Measurements from ENCODE around the gene PRCC.
A peak's percentile ranks its signal among the peaks of the same experiment; 100 is the strongest.
"Not testable (repeated sequence)": the region's sequence is repeated elsewhere in the genome, so short reads cannot be mapped to it uniquely, and the experiment has no call there.

The PRCC gene

DNA sequence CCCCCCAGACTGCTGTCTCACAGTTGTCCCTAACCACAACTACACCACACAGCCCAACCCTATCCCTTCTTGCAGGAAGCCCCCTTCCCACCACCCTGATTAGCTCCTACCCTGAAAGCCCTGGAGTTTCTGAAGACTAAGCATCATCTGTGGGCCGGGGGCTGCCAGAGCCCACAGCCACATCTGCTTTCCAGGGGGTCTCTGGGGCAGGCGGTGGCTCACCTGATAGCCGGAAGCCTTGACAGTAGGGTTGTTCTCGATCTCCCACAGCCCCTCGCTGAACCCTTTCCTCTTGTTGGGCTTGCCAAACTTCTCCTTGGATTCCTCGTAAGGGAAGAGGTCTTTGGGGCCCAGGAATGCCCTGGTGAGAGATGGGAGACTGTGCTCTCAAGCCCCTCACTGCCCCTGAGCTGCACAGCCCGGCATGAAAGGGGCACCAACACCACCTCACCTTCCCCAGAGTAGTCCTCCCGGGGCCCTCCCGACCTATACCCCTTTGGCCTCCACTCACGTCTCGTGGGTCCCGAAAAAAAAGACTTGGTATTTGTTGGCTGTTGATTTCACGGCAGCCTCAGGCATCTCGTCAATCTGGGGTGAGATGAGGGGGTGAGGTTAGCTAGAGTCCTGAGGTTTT is 22.4 kb upstream of the PRCC start:
- no peak for DNase-seq

DNA sequence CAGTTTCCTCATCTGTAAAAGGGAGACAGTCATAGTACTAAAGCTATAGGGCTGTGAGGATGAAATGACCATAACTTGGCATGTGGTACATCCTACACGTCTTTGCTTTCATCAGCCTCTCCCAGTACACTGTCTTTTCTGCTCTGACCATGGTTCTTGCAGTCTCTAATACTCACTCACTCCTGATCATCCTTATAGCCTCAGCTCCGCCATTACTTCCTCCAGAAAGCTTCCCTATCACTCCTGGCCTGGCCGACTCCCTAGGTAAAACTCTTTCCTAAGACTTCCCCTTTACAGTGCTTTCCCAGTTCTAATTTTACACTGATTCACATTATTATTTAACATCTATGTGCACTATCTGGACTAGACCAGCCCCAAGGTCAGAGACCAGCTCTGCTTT is 21.5 kb upstream of the PRCC start:
- peak in 1 of 2 donors; percentile 35 for DNase-seq

DNA sequence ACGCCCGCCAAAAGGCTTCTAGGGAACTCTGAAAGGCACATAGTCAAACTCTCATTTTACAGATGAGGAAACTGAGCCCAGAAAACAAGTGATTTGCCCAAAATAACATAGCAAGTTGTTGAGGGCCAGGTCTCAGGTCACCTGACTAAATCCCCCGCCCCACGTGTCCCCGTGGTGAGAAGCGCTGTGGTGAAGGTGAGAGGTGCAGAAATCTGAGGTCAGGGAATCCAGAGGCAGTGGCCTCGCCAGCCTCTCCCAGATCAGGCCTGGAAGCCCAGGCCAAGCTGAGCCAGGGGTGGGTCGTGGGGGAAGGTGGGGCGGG is 21.0 kb upstream of the PRCC start:
- no peak for DNase-seq

DNA sequence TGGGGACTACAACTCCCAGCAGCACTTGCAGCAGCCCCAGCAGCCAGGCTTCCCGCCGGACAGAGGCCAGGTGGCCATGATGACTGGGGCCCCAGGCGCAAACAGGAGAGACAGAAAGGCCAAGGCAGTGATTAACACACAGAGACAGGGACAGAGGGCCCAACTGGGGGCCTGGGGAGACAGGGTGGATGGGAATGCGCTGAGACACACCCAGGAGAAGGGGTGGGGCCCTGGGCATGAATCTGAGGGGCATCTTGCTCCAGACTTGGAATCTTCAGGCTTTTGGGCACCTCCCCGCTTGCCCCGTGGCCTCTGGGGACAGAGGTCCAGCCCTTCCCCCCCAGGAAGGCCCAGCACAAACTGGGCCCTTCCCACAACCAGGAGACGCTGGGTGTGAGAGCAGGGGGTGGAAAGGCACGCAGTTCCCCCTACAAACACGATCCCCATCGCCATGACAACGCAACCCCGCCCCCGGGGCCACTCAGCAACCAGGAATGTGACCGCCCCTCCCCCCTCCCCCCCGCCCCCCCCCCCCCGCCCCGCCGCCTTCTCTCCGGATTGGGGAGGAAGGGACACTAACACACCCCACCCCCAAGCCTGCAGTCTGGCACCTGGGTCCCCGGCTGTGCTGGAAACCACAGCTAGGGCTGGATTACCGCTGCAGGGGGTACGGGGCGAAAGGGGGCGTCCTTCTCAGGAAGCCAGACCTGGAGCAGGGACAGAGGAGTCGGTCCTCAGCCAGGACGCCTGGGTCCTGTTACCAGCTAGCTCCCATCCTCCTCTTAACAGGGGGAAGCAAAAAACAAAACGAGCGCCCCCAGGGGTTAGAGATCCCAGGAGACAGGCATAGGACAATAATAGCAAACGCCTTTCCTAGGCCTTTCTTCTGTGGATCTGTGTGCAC is 20.4 kb upstream of the PRCC start:
- peak; percentile 72 to 86 for DNase-seq

GRCh38 chr1:156747742-156748669 is 19.3 kb upstream of the PRCC start:
- DNase-seq, result no peak

- peak; percentile 87 to 95 for DNase-seq
Measured at GRCh38 chr1:156748670-156749418, 18.5 kb upstream of the PRCC start.

DNA sequence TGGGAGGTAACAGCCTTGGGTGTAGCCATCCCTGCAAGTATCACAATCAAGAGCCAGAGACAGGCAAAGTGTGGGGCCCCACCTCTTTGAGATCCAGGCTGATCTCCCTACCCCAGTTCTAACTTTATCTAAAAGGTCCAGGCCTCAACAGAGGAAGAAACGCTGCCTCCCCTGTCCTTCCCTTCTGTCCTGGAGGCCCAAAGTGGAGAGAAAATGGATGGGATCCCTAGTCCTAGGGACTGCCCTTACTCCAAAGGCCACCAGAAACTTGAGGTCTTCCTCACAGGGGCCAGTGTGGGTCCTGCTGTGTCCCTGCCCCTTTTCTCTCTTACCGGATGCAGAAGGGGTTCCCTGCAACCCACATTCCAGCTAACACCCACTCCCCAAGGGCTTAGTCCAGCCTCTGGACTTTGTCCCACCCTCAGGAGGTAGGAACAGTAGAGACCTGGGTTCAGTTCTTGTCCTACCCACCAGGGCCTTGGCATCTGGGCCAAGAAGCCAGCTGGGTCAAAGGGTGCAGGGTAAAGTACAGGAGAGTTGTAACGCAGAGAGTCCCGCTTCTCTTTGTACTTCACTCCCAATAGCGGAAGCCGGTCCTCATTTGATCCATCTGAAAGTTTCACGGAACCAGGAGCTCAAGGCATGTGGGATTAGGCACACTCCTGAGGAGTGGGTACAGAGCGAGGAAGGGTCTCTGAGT is 17.8 kb upstream of the PRCC start:
- DNase-seq, result peak; percentile 30 to 60

- peak; percentile 42 to 45 for DNase-seq
Measured at GRCh38 chr1:156750191-156750672, 17.1 kb upstream of the PRCC start.

- no peak for DNase-seq
Measured at GRCh38 chr1:156750711-156751450, 16.5 kb upstream of the PRCC start.

- DNase-seq, result no peak
Measured at GRCh38 chr1:156751451-156751756, 15.9 kb upstream of the PRCC start, which contains the start of gene HDGF. Gene HDGF (minus strand): TSS chr1:156751675. CDS start chr1:156751429, 246 bp downstream.

GRCh38 chr1:156751757-156752481 is 15.4 kb upstream of the PRCC start:
- peak; percentile 90 to 94 for DNase-seq

DNA sequence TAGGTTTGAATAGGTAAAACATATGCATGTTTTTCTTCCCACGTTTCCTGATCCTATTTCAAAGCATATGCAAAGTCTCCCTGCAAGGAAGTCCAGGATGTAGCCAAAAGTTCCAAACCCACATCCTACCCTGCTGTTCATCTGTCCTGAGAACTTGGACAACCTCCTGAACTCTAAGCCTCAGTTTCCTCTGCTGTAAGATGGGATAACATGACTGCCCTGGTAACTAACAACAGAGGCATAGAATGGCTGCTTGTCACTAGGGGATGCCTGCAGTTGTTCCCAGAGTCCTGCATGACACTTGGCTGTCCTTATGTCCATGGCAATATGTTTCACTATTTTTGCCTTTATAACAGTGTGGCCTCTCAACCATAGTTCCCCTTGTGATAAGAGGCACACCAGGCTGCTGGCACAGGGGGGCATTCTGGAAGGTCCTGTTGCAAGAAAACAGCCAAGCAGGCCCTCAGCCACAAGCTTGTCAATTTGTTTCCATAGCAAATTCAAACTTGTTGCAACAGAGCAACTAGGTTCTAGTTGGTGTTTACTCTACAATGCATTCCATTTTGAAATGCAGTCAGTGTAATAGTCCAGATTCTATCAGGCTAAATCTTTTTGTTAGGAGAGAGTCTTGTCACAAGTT is 14.4 kb upstream of the PRCC start:
- no peak for DNase-seq

DNA sequence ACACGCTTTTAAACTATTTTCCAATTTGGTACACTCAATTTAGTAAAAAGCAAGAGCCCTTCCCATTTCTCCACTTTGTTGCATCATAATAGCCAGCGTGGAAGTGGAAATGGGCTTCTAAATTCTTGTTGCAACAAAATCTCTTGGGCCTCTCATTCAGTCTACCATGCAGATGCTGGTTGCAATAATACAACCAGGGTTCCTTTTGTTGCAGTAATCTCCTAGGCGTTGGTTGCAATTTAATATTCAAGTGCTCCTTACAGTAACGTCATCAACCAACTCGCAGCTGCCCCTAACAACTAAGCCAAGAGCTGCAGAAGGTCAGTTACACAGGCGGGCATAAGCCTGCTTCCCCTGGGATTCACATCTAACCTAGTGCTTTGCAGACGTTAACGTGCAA is 13.1 kb upstream of the PRCC start:
- DNase-seq, result no peak

DNA sequence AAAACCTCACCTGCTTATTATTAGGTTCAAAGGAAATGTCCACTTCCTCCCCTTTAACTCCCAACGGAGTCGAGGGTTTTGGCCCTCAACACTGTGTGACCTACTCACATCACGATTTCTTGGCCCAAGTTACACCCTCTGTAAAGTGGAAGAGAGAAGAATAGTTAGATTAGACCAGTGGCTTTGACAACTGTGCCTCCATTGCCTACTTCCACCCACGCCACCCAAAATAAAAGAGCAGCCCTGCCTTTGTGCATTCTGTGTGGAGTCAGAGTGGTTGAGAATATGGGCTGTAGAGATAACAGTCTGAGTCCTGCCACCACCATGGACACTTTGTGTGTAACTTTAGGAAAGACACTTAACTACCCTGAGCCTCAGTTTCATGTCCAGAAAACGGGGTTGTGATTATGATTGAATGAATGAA is 11.8 kb upstream of the PRCC start:
- DNase-seq, result no peak

DNA sequence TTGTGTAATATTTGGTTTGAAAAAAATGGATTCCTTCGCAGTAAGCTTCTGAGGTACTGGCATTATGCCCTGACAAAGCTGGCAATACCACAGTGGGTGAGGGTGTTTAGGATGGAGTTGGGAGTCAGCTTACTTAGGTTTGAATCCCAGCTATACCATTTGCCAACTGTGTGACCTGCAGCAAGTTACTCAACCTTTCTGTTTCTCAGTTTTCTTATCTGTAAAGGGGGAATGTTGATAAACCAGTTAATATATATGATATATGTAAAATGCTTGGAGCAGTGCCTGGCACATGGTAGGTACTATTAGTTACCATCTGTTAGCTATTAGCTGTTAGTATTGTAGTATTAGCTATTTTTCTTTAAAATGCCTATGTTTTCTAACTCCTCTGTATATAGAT is 11.0 kb upstream of the PRCC start:
- no peak for DNase-seq

GRCh38 chr1:156757572-156758253 is 9.6 kb upstream of the PRCC start:
- DNase-seq, result not testable (repeated sequence)

DNA sequence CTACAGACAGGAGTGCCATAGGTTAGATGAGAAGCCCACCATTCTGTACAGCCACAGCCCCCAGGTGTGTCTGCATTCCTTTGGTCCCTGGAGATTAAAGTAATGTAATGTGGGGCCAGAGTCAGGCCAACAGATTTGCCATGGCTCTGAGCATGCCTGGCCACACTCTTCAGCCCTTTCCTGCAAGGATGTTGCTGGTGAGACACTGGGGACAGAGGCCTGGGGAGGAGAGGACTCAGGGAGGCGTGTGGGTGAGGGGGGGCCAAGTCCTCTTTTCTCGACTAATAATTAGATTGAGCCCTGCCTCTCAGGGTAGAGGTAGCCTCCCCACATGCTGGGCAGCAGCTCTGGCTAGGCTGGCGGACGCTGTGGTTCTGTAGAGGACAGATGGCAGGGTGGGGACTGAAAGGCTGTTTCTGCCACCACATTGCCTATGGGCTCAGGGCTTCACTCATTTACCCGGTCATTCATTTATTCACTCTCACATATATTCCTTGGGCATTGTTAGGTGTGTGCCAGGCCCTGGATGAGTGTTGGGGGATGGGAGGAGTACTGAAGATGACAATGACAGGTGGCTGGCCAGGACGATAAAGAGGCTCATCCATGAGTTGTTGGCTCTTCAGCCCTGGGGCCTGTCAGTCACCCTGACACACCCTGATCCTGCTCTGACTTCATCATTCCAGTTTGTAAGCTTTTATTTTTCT is 7.1 kb upstream of the PRCC start:
- DNase-seq, result no peak

- DNase-seq, result no peak
Measured at GRCh38 chr1:156760796-156761104, 6.6 kb upstream of the PRCC start.

- not testable (repeated sequence) for DNase-seq
Measured at GRCh38 chr1:156765136-156765535, 2.2 kb upstream of the PRCC start.
